IMR-90 (cell line): ENCODE data around the gene EXOC4. TPM values are rescaled to one million over a fixed set of nuclear protein-coding genes. Genes with fewer than 3 reads are reported as not detected.

Experiments
- ATAC-seq: fragments of 200-7000 bp; cut with Tn5 transposase; 2 replicates; pipeline ENCODE4 v1.9.1; 2020; ENCODE audit warnings: low read depth, mild to moderate bottlenecking, moderate library complexity
- BruUV-seq: library from RNA; stranded (reverse); fragments of 400-500 nt; replicated peaks from 2 replicates; lab custom pipeline; 2021; lab: Mats Ljungman, UMichigan
- CTCF ChIA-PET: fragments of 300-600 bp; formaldehyde crosslinking; extraction: SDS; loops from one replicate; lab custom pipeline; 2021; ENCODE audit warnings: antibody characterized with exemption; lab: Yijun Ruan, JAX
- POLR2A ChIA-PET: fragments of 300-600 bp; sonication (Branson Sonifier 250); formaldehyde crosslinking; loops from one replicate; lab custom pipeline; 2022; ENCODE audit warnings: antibody characterized with exemption; ENCODE audit not compliant: unreplicated experiment; lab: Charles Lee
- DNase-seq: peaks from one replicate; pipeline ENCODE4 v3.0.0; 2013
- H2AFZ ChIP-seq: replicated peaks from 2 replicates; pipeline ENCODE3; 2013; ENCODE audit warnings: low read length, mild to moderate bottlenecking; ENCODE audit not compliant: poor library complexity
- H2AK5ac ChIP-seq: 2 replicates; pipeline ENCODE4 v1.6.1; 2013; ENCODE audit warnings: low read depth, low read length, inconsistent platforms
- H2AK9ac ChIP-seq: replicated peaks from 2 replicates; pipeline ENCODE3; 2013; ENCODE audit warnings: mild to moderate bottlenecking, low read depth, low read length, moderate library complexity; ENCODE audit not compliant: poor library complexity
- H2BK120ac ChIP-seq: 2 replicates; pipeline ENCODE4 v1.6.1; 2013; ENCODE audit warnings: low read depth, low read length, inconsistent platforms
- H2BK15ac ChIP-seq: 3 replicates; pipeline ENCODE4 v1.6.1; 2013; ENCODE audit warnings: low read depth, low read length, inconsistent platforms
- H2BK20ac ChIP-seq: 2 replicates; pipeline ENCODE4 v1.6.1; 2013; ENCODE audit warnings: low read depth, mild to moderate bottlenecking, inconsistent platforms, low read length, moderate library complexity
- H2BK5ac ChIP-seq: 2 replicates; pipeline ENCODE4 v1.6.1; 2013; ENCODE audit warnings: mild to moderate bottlenecking, low read depth, low read length, inconsistent platforms; ENCODE audit not compliant: poor library complexity, severe bottlenecking
- H3K14ac ChIP-seq: replicated peaks from 2 replicates; pipeline ENCODE4 v1.6.1; 2013; ENCODE audit warnings: low read depth, low read length, inconsistent platforms
- H3K18ac ChIP-seq: 2 replicates; pipeline ENCODE4 v1.6.1; 2013; ENCODE audit warnings: low read depth, low read length, control low read depth
- H3K23ac ChIP-seq: 2 replicates; pipeline ENCODE4 v1.6.1; 2013; ENCODE audit warnings: low read depth, low read length, inconsistent platforms
- H3K27ac ChIP-seq: 2 replicates; pipeline ENCODE4 v1.5.1; 2013; ENCODE audit warnings: mild to moderate bottlenecking, control low read depth, low read length; ENCODE audit not compliant: insufficient read depth
- H3K27me3 ChIP-seq: 2 replicates; pipeline ENCODE4 v1.6.1; 2013; ENCODE audit warnings: low read length; ENCODE audit not compliant: control insufficient read depth, insufficient read depth
- H3K36me3 ChIP-seq: 2 replicates; pipeline ENCODE4 v1.6.1; 2013; ENCODE audit warnings: low read length, mixed read lengths; ENCODE audit not compliant: control insufficient read depth, insufficient read depth
- H3K4ac ChIP-seq: 2 replicates; pipeline ENCODE4 v1.6.1; 2013; ENCODE audit warnings: low read depth, low read length, inconsistent platforms
- H3K4me1 ChIP-seq: 2 replicates; pipeline ENCODE4 v1.6.1; 2013; ENCODE audit warnings: low read length, mixed read lengths; ENCODE audit not compliant: control insufficient read depth, insufficient read depth
- H3K4me2 ChIP-seq: 2 replicates; pipeline ENCODE4 v1.6.1; 2013; ENCODE audit warnings: low read depth, mild to moderate bottlenecking, control low read depth, low read length, moderate library complexity
- H3K4me3 ChIP-seq: 2 replicates; pipeline ENCODE4 v1.5.1; 2013; ENCODE audit warnings: low read depth, mild to moderate bottlenecking, control low read depth, low read length, moderate library complexity; ENCODE audit not compliant: insufficient read depth
- H3K56ac ChIP-seq: 2 replicates; pipeline ENCODE4 v1.6.1; 2013; ENCODE audit warnings: low read length, inconsistent platforms; ENCODE audit not compliant: insufficient read depth; ENCODE audit errors: extremely low read depth
- H3K79me1 ChIP-seq, 2 experiments: 2 replicates each; pipeline ENCODE4 v1.6.1; 2013; ENCODE audit warnings: low read length in 2 of 2, inconsistent platforms in 1 of 2, low read depth in 1 of 2
- H3K9ac ChIP-seq: 2 replicates; pipeline ENCODE4 v1.6.1; 2013; ENCODE audit warnings: low read depth, low read length, control low read depth
- H3K9me1 ChIP-seq: 2 replicates; pipeline ENCODE4 v1.6.1; 2013; ENCODE audit warnings: low read length, inconsistent platforms; ENCODE audit not compliant: insufficient read depth
- H3K9me3 ChIP-seq: 2 replicates; pipeline ENCODE4 v1.6.1; 2013; ENCODE audit warnings: low read length; ENCODE audit not compliant: control insufficient read depth, insufficient read depth
- H4K20me1 ChIP-seq: 2 replicates; pipeline ENCODE4 v1.6.1; 2013; ENCODE audit warnings: low read length, inconsistent platforms; ENCODE audit not compliant: insufficient read depth
- H4K5ac ChIP-seq: 2 replicates; pipeline ENCODE4 v1.6.1; 2013; ENCODE audit warnings: mild to moderate bottlenecking, low read depth, low read length, control low read depth
- H4K8ac ChIP-seq, 2 experiments: 2 replicates each; pipeline ENCODE4 v1.6.1; 2013; ENCODE audit warnings: low read depth in 2 of 2, low read length in 2 of 2, control low read depth in 1 of 2, inconsistent platforms in 1 of 2
- H4K91ac ChIP-seq: 2 replicates; pipeline ENCODE4 v1.6.1; 2013; ENCODE audit warnings: low read depth, low read length, inconsistent platforms; ENCODE audit not compliant: insufficient read depth
- BHLHE40 ChIP-seq: fragments of 150-350 bp; IDR thresholded peaks from 2 replicates; pipeline ENCODE4 v1.6.1; 2016; ENCODE audit warnings: mild to moderate bottlenecking, low read depth, low read length
- CEBPB ChIP-seq: IDR thresholded peaks from 2 replicates; pipeline ENCODE4 v1.6.1; 2012; ENCODE audit warnings: low read depth, low read length, improper control_type of control experiment
- CHD1 ChIP-seq: IDR thresholded peaks from 2 replicates; pipeline ENCODE4 v1.6.1; 2012; ENCODE audit warnings: low read depth, low read length, improper control_type of control experiment
- FOS ChIP-seq: fragments of 150-350 bp; IDR thresholded peaks from 2 replicates; pipeline ENCODE4 v1.6.1; 2016; ENCODE audit warnings: low read depth, low read length
- MAFK ChIP-seq: IDR thresholded peaks from 2 replicates; pipeline ENCODE4 v1.6.1; 2012; ENCODE audit warnings: low read depth, low read length, improper control_type of control experiment
- MAZ ChIP-seq: IDR thresholded peaks from 2 replicates; pipeline ENCODE4 v1.6.1; 2012; ENCODE audit warnings: low read depth, mild to moderate bottlenecking, low read length, improper control_type of control experiment, moderate library complexity, borderline replicate concordance
- MXI1 ChIP-seq: IDR thresholded peaks from 2 replicates; pipeline ENCODE4 v1.6.1; 2012; ENCODE audit warnings: low read depth, mild to moderate bottlenecking, low read length, moderate library complexity, borderline replicate concordance
- NFE2L2 ChIP-seq: fragments of 150-350 bp; IDR thresholded peaks from 2 replicates; pipeline ENCODE4 v1.6.1; 2016; ENCODE audit warnings: low read depth, mild to moderate bottlenecking, low read length
- POLR2A ChIP-seq: IDR thresholded peaks from 2 replicates; pipeline ENCODE4 v1.6.1; 2012; ENCODE audit warnings: mild to moderate bottlenecking, low read depth, low read length
- RAD21 ChIP-seq: IDR thresholded peaks from 2 replicates; pipeline ENCODE4 v1.6.1; 2012; ENCODE audit warnings: low read length, improper control_type of control experiment
- RCOR1 ChIP-seq: IDR thresholded peaks from 2 replicates; pipeline ENCODE4 v1.6.1; 2012; ENCODE audit warnings: mild to moderate bottlenecking, low read length, improper control_type of control experiment; ENCODE audit not compliant: insufficient replicate concordance
- RFX5 ChIP-seq: IDR thresholded peaks from 2 replicates; pipeline ENCODE4 v1.8.0; 2012; ENCODE audit warnings: low read depth, mild to moderate bottlenecking, low read length, moderate library complexity
- SMC3 ChIP-seq: fragments of 150-350 bp; IDR thresholded peaks from 2 replicates; pipeline ENCODE4 v1.6.1; 2016; ENCODE audit warnings: low read depth, mild to moderate bottlenecking, antibody characterized with exemption, low read length, moderate library complexity
- WGBS, 2 experiments: methylation state at CpG; one replicate each; pipeline versions ENCODE4 v1.1.5 to v1.1.7; 2013; ENCODE audit warnings: missing lambda C conversion rate in 2 of 2; ENCODE audit not compliant: insufficient read length in 1 of 2; ENCODE audit errors: extremely low coverage in 2 of 2; 5-methylcytosine and 5-hydroxymethylcytosine counted together
- dilution Hi-C: fragments of 300-500 bp; cut with HindIII; formaldehyde crosslinking; loops from one replicate; pipeline ENCODE4 v1.14.3; 2018; ENCODE audit warnings: low sequenced_read_pairs; ENCODE audit not compliant: unreplicated experiment
- in situ Hi-C: fragments of 300-500 bp; cut with MboI; formaldehyde crosslinking; loops from 3 replicates; pipeline ENCODE4 v1.14.3; 2019; ENCODE audit warnings: low sequenced_read_pairs, inconsistent platforms, mixed read lengths
- intact Hi-C: fragments of 100-400 bp; cut with micrococcal nuclease; formaldehyde crosslinking; loops from 2 replicates; pipeline ENCODE4 v1.10.0; 2022
- polyA plus RNA-seq, 3 experiments: library from polyadenylated mRNA; depleted of rRNA; stranded (reverse); fragments of >200 nt; gene quantifications; 2 replicates each; pipeline ENCODE4 v1.2.3, GENCODE V29; 2012; ENCODE audit warnings: low replicate concordance in 1 of 3
- total RNA-seq: library from RNA; depleted of rRNA; stranded (reverse); fragments of >200 nt; gene quantifications from 2 replicates; pipeline ENCODE4 v1.2.3, GENCODE V29; 2012
- TF ChIP-seq, protein P1 (sequence below): fragments of 150-350 bp; IDR thresholded peaks from 2 replicates; pipeline ENCODE4 v1.6.1; 2017; ENCODE audit warnings: mild to moderate bottlenecking, antibody characterized with exemption, low read length, low read depth
- TF ChIP-seq, protein P2 (sequence below): conservative IDR thresholded peaks from 2 replicates; pipeline ENCODE4 v1.5.1; 2012; ENCODE audit warnings: mild to moderate bottlenecking, low read depth, low read length, improper control_type of control experiment
- TF ChIP-seq, protein P3 (sequence below): fragments of 150-350 bp; IDR thresholded peaks from 2 replicates; pipeline ENCODE4 v1.6.1; 2016; ENCODE audit warnings: low read depth, mild to moderate bottlenecking, low read length, moderate library complexity, borderline replicate concordance

Gene EXOC4
- total and polyA plus RNA-seq, 2 of the 4 experiments (the other 2 are of a cell fraction): 25.4 to 94.6 TPM

DNA sequence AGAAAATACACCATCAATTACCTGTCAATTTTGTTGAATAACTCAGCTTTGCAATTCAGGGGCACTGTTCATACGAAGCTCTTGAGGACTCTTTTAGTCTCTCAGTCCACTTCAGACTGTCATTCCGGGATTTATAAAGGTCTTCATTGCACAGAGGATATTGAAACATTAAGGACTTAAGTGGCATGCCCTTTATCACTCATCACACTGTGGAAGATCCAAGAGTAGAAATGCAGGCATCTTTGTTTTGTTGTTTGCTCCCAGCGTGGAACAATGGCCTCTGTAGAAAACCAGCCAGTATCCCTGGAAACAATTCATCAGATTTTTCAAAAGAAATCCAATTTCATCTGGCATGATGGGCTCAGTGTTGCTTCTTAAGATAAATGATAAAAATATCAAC lies 808.0 kb downstream of the EXOC4 start:
- Histone ChIP-seq H4K91ac (no peak overlapping the region), H3K23ac (no peak overlapping the region), H3K27me3 (no peaks in the 10 kb centered on the region), H3K9me1 (peaks cover 4% of the 10 kb centered on the region; the same call in 1 of the 2 replicates), H3K4me2 (no peak overlapping the region), H4K8ac (no peak overlapping the region), H2BK5ac (no peak overlapping the region), H2BK120ac (no peak overlapping the region), H2AK9ac (no peak overlapping the region), H3K4me1 (no peaks in the 10 kb centered on the region), H2AK5ac (no peak overlapping the region), H4K20me1 (no peaks in the 10 kb centered on the region), H4K5ac (no peak overlapping the region), H3K27ac (no peak overlapping the region), H2BK15ac (no peak overlapping the region), H2BK20ac (no peak overlapping the region), H3K14ac (no peak overlapping the region), H3K4ac (no peak overlapping the region), H3K79me1 (no peaks in the 10 kb centered on the region), H2AFZ (no peak overlapping the region), H3K9me3 (no peaks in the 10 kb centered on the region), H3K4me3 (no peak overlapping the region), H3K36me3 (no peaks in the 10 kb centered on the region), H3K56ac (no peak overlapping the region), H3K18ac (no peak overlapping the region), H3K9ac (no peak overlapping the region)
- WGBS, 2 experiments: no CpG with 5 or more reads among the region's 3 CpGs
- no TSS peak for BruUV-seq
- DNase-seq: no peak
- TF ChIP-seq RAD21 (no peak), MAFK (no peak), BHLHE40 (no peak), POLR2A (no peak), RFX5 (no peak), MAZ (no peak), FOS (no peak), MXI1 (no peak), CHD1 (no peak), NFE2L2 (no peak), RCOR1 (no peak), SMC3 (no peak), CEBPB (no peak)
- TF ChIP-seq, protein P1, sequence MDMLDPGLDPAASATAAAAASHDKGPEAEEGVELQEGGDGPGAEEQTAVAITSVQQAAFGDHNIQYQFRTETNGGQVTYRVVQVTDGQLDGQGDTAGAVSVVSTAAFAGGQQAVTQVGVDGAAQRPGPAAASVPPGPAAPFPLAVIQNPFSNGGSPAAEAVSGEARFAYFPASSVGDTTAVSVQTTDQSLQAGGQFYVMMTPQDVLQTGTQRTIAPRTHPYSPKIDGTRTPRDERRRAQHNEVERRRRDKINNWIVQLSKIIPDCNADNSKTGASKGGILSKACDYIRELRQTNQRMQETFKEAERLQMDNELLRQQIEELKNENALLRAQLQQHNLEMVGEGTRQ: no peak
- TF ChIP-seq, protein P2, sequence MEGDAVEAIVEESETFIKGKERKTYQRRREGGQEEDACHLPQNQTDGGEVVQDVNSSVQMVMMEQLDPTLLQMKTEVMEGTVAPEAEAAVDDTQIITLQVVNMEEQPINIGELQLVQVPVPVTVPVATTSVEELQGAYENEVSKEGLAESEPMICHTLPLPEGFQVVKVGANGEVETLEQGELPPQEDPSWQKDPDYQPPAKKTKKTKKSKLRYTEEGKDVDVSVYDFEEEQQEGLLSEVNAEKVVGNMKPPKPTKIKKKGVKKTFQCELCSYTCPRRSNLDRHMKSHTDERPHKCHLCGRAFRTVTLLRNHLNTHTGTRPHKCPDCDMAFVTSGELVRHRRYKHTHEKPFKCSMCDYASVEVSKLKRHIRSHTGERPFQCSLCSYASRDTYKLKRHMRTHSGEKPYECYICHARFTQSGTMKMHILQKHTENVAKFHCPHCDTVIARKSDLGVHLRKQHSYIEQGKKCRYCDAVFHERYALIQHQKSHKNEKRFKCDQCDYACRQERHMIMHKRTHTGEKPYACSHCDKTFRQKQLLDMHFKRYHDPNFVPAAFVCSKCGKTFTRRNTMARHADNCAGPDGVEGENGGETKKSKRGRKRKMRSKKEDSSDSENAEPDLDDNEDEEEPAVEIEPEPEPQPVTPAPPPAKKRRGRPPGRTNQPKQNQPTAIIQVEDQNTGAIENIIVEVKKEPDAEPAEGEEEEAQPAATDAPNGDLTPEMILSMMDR: no peak
- TF ChIP-seq, protein P3, sequence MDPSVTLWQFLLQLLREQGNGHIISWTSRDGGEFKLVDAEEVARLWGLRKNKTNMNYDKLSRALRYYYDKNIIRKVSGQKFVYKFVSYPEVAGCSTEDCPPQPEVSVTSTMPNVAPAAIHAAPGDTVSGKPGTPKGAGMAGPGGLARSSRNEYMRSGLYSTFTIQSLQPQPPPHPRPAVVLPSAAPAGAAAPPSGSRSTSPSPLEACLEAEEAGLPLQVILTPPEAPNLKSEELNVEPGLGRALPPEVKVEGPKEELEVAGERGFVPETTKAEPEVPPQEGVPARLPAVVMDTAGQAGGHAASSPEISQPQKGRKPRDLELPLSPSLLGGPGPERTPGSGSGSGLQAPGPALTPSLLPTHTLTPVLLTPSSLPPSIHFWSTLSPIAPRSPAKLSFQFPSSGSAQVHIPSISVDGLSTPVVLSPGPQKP: no peak
- in situ Hi-C loops: no loop called here
- POLR2A ChIA-PET: no interaction called here
- ATAC-seq: no peak
- intact Hi-C loops: no loop called here
- CTCF ChIA-PET: interaction anchor here (0.7 kb wide), 1 partner anchor 11 kb away, joined by 3 read pairs; no protein-coding TSS in a partner anchor
- dilution Hi-C loops: no loop called here
